H1 (cell line): Measurements from ENCODE around the gene BCL6B. TPM values are rescaled to one million over a fixed set of nuclear protein-coding genes. Genes with fewer than 3 reads are reported as not detected.

Experiments
- EZH2 ChIP-seq: fragments of 200-600 bp; sonication (generic); IDR thresholded peaks from 2 replicates; pipeline ENCODE4 v1.7.1; 2012; ENCODE audit warnings: low read depth, mild to moderate bottlenecking, moderate library complexity, low read length, inconsistent platforms; ENCODE audit not compliant: severe bottlenecking
- RAD21 ChIP-seq, 2 experiments: IDR thresholded peaks in 1 of 2; conservative IDR thresholded peaks in 1 of 2; 2 replicates each; pipeline ENCODE4 v1.6.1; 2011; ENCODE audit warnings: low read depth in 2 of 2, low read length in 2 of 2, improper control_type of control experiment in 1 of 2, inconsistent platforms in 1 of 2, mild to moderate bottlenecking in 1 of 2, moderate library complexity in 1 of 2
- polyA plus RNA-seq, 7 experiments: library from polyadenylated mRNA; depleted of rRNA in 3 of 7; stranded (reverse) in 5 of 7; unstranded in 2 of 7; fragments of >200 nt in 5 of 7; fragments of 200-250 nt in 2 of 7; gene quantifications; 1 replicate in 5 of 7; 2 replicates in 1 of 7; 4 replicates in 1 of 7; pipeline versions ENCODE4 v1.2.1 to v1.2.3, GENCODE V29; 2011 to 2013; ENCODE audit warnings: missing spikeins in 2 of 7, mixed read lengths in 2 of 7
- total RNA-seq: library from RNA; stranded (reverse); fragmentation: NEBNext Ultra II Directional; extraction: Animal tissue kit (Norgen Biotek cat#: 25700); gene quantifications from 2 replicates; pipeline ENCODE4 v1.2.1, GENCODE V29; 2021

BCL6B gene
- total and polyA plus RNA-seq, 2 of the 8 experiments (the other 6 are each of a cell fraction or from before 2014, with no cell fraction given), result 6.6 to 8.7 TPM

DNA sequence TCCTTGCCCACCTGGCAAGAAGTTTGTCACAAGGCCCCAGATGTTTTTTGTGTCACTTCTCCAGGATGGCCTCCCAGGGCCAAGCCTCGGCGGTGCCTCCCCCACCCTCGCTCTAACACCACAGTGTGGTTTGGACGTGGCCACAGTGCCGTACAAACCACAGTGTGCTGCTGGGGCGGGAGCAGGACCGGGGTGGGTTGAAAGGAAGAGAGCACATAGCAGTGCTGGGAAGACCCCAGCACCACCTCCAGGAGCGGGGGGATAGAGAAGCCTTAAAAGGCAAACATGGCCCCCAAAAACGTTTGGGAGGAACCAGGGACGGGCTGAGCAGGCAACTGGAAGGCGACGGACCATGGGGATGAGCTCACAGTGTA lies 5.0 kb upstream of the BCL6B start (continued):
- TF ChIP-seq EZH2, result no peak
- no peak for TF ChIP-seq RAD21 (IDR thresholded peaks at IDR 0.05 in 1 of 2, conservative IDR thresholded peaks at IDR 0.05 in 1 of 2; ENCODE audit: low read depth in 2 of 2, low read length in 2 of 2)
